ENCODE measurements around the gene PDCD1. TPM values are rescaled to one million over a fixed set of nuclear protein-coding genes. Genes with fewer than 3 reads are reported as not detected.
A peak's percentile ranks its signal among the peaks of the same experiment; 100 is the strongest.

Gene PDCD1
- total and polyA plus RNA-seq, 2 of the 13 experiments (the other 11 are each of a cell fraction or from before 2014, with no cell fraction given), result 0.04 TPM; not detected in 1

DNA sequence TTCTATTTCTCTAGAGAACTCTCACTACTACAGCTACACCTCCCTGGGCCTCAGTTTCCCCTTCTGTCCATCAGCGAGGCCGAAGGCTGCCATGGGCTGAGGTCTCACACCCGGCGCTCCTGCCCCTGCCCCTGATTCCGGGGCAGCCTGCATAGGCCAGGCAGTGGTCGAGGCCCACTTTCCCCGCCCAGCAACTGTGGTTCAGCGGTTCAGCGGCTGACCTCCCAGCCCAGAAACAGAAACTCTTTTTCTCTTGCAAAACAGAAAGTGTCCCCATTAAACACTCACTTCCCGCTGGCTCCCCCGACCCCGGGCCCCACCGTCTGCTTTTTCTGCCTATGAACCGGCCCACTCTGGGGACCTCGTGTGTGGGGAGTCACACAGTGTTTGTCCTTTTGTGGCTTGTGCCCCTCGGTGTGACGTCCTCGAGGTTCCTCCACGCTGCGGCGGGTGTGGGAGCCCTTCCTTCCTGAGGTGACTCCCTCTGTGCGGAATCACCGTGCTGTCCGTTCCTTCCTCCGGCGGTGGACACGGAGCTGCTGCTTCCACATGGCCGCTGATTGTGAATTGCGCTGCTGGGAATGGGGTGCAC, 16.0 kb downstream of the PDCD1 start (continued):
- TF ChIP-seq ZNF407 (CRISPR knock-in tag; IDR thresholded peaks at IDR 0.05; ENCODE audit: not compliant biosample characterization) (peak; percentile 62), DZIP1 (CRISPR knock-in tag; IDR thresholded peaks at IDR 0.05) (0 out of 2 replicates have a peak, but pooled peaks have one; percentile 30), ZNF10 (CRISPR knock-in tag; IDR thresholded peaks at IDR 0.05; ENCODE audit: borderline replicate concordance, low read depth) (no peak), ZBTB38 (CRISPR knock-in tag; IDR thresholded peaks at IDR 0.05) (peak; percentile 71), ZNF121 (CRISPR knock-in tag; IDR thresholded peaks at IDR 0.05) (no peak), GLMP (CRISPR knock-in tag; IDR thresholded peaks at IDR 0.05; ENCODE audit: borderline replicate concordance) (no peak), HNRNPL (IDR thresholded peaks at IDR 0.05; ENCODE audit: low read depth, low read length) (no peak), RFXANK (CRISPR knock-in tag; IDR thresholded peaks at IDR 0.05) (no peak), PAWR (CRISPR knock-in tag; IDR thresholded peaks at IDR 0.05; ENCODE audit: borderline replicate concordance) (no peak), ZBTB20 (CRISPR knock-in tag; IDR thresholded peaks at IDR 0.05; ENCODE audit: borderline replicate concordance, low read depth) (no peak), ERF (CRISPR knock-in tag; IDR thresholded peaks at IDR 0.05) (no peak), MXD1 (CRISPR knock-in tag; IDR thresholded peaks at IDR 0.05) (0 out of 2 replicates have a peak, but pooled peaks have one; percentile 19), KLF6 (CRISPR knock-in tag; IDR thresholded peaks at IDR 0.05) (no peak), ZNF691 (CRISPR knock-in tag; IDR thresholded peaks at IDR 0.05; ENCODE audit: borderline replicate concordance, low read depth) (0 out of 2 replicates have a peak, but pooled peaks have one; percentile 21), RFX1 (IDR thresholded peaks at IDR 0.05) (no peak), IRF2 (CRISPR knock-in tag; IDR thresholded peaks at IDR 0.05) (no peak), ZNF589 (CRISPR knock-in tag; conservative IDR thresholded peaks at IDR 0.05) (no peak)
